K562 (cell line): Measurements from ENCODE around the gene ABCA13. TPM values are rescaled to one million over a fixed set of nuclear protein-coding genes. Genes with fewer than 3 reads are reported as not detected.

Experiments used
- ATAC-seq: fragments of 200-7000 bp; cut with Tn5 transposase; 3 replicates; pipeline ENCODE4 v1.9.1; 2020; ENCODE audit warnings: moderate library complexity
- BruUV-seq: library from RNA; stranded (reverse); fragments of 400-500 nt; replicated peaks from 2 replicates; lab custom pipeline; 2021; lab: Mats Ljungman, UMichigan
- CTCF ChIA-PET: fragments of 300-600 bp; formaldehyde crosslinking; extraction: SDS; loops from one replicate; lab custom pipeline; 2021; ENCODE audit warnings: low intra/inter-chr PET ratio; lab: Yijun Ruan, JAX
- POLR2A ChIA-PET: fragments of 300-600, 350-650 bp; sonication (Branson Sonifier 250); formaldehyde crosslinking; extraction: SDS; loops from one replicate; lab custom pipeline; 2021; ENCODE audit warnings: antibody characterized with exemption, inconsistent platforms; lab: Yijun Ruan, JAX
- DNase-seq, 4 experiments: peaks; one replicate each; pipeline versions ENCODE4 v3.0.0 to v3.0.0-alpha.2; 2011 to 2018; ENCODE audit warnings: low spot score in 3 of 4, mixed read lengths in 3 of 4; ENCODE audit errors: extremely low read depth in 1 of 4
- FAIRE-seq: peaks from 2 replicates; lab custom pipeline; 2011; peaks lifted over from hg19 to GRCh38; lab: Jason Lieb, UNC
- H2AFZ ChIP-seq: 2 replicates; pipeline ENCODE4 v1.6.0; 2011; ENCODE audit warnings: low read depth, low read length, control low read depth, inconsistent platforms
- H3K27ac ChIP-seq: fragments of 200-600 bp; 3 replicates; pipeline ENCODE4 v1.8.0; 2011; ENCODE audit warnings: low read depth, mild to moderate bottlenecking, control low read depth, inconsistent platforms, low read length, moderate library complexity, mixed read lengths; ENCODE audit errors: extremely low read depth
- H3K27me3 ChIP-seq, 2 experiments: fragments of 300-600 bp in 1 of 2; 2 replicates in 1 of 2; 3 replicates in 1 of 2; pipeline versions ENCODE4 v1.6.0 to v1.8.0; 2011; ENCODE audit warnings: inconsistent platforms in 2 of 2, low read length in 2 of 2, mild to moderate bottlenecking in 1 of 2, mixed read lengths in 1 of 2, moderate library complexity in 1 of 2; ENCODE audit not compliant: control insufficient read depth in 2 of 2, insufficient read depth in 2 of 2
- H3K36me3 ChIP-seq: fragments of 300-600 bp; 3 replicates; pipeline ENCODE4 v1.8.0; 2011; ENCODE audit warnings: mild to moderate bottlenecking, low read length, inconsistent platforms; ENCODE audit not compliant: control insufficient read depth, insufficient read depth
- H3K4me1 ChIP-seq, 2 experiments: fragments of 200-600 bp in 1 of 2; replicated peaks in 1 of 2; 2 replicates in 1 of 2; 3 replicates in 1 of 2; pipeline versions ENCODE4 v1.5.1 to v1.8.0; 2011; ENCODE audit warnings: inconsistent platforms in 2 of 2, low read length in 2 of 2, mild to moderate bottlenecking in 1 of 2, mixed read lengths in 1 of 2, moderate library complexity in 1 of 2; ENCODE audit not compliant: control insufficient read depth in 2 of 2, insufficient read depth in 2 of 2
- H3K4me2 ChIP-seq: 2 replicates; pipeline ENCODE4 v1.6.1; 2011; ENCODE audit warnings: low read length, control low read depth, inconsistent platforms, mixed read lengths; ENCODE audit not compliant: insufficient read depth
- H3K4me3 ChIP-seq: fragments of 200-600 bp; sonication (generic), shearing (Covaris generic); 2 replicates; pipeline ENCODE4 v1.5.1; 2016; ENCODE audit warnings: control low read depth, inconsistent platforms
- H3K79me2 ChIP-seq: fragments of 200-600 bp; 3 replicates; pipeline ENCODE4 v1.8.0; 2011; ENCODE audit warnings: low read length, inconsistent platforms; ENCODE audit not compliant: control insufficient read depth, insufficient read depth
- H3K9ac ChIP-seq, 2 experiments: 2 replicates each; pipeline versions ENCODE4 v1.6.0 to v1.6.1; 2011; ENCODE audit warnings: low read depth in 2 of 2, low read length in 2 of 2, control low read depth in 1 of 2, inconsistent platforms in 1 of 2, mild to moderate bottlenecking in 1 of 2, mixed read lengths in 1 of 2; ENCODE audit not compliant: insufficient read depth in 1 of 2
- H3K9me1 ChIP-seq: one replicate; pipeline ENCODE4 v1.6.0; 2011; ENCODE audit warnings: inconsistent platforms, mild to moderate bottlenecking, low read length, moderate library complexity; ENCODE audit not compliant: control insufficient read depth, insufficient read depth
- H3K9me3 ChIP-seq: replicated peaks from 2 replicates; pipeline ENCODE4 v1.5.1; 2011; ENCODE audit warnings: low read depth, low read length, inconsistent platforms; ENCODE audit not compliant: control insufficient read depth, insufficient read depth
- H4K20me1 ChIP-seq: replicated peaks from 2 replicates; pipeline ENCODE4 v1.6.1; 2011; ENCODE audit warnings: low read length, inconsistent platforms, mixed read lengths; ENCODE audit not compliant: control insufficient read depth, insufficient read depth
- CHAMP1 ChIP-seq: fragments of 450-650 bp; IDR thresholded peaks from 2 replicates; pipeline ENCODE4 v1.6.1; 2016; ENCODE audit warnings: mild to moderate bottlenecking
- CHD4 ChIP-seq: fragments of 200-600 bp; sonication (generic); IDR thresholded peaks from 3 replicates; pipeline ENCODE4 v1.6.1; 2012; ENCODE audit warnings: low read depth, mild to moderate bottlenecking, mixed read lengths, low read length, inconsistent platforms; ENCODE audit not compliant: insufficient read depth, insufficient replicate concordance, poor library complexity, severe bottlenecking
- DMBX1 ChIP-seq: fragments of 250-450 bp; sonication (Bioruptor Pico); IDR thresholded peaks from 2 replicates; pipeline ENCODE4 v1.8.0; 2022; ENCODE audit warnings: inconsistent platforms, mild to moderate bottlenecking, moderate library complexity, borderline replicate concordance
- E2F8 ChIP-seq: fragments of 450-650 bp; IDR thresholded peaks from 2 replicates; pipeline ENCODE4 v1.7.1; 2018; ENCODE audit warnings: mild to moderate bottlenecking, low read depth; ENCODE audit not compliant: partially characterized antibody
- EWSR1 ChIP-seq: fragments of 450-650 bp; IDR thresholded peaks from 2 replicates; pipeline ENCODE4 v1.6.1; 2018; ENCODE audit warnings: borderline replicate concordance, mild to moderate bottlenecking, low read depth, moderate library complexity; ENCODE audit not compliant: partially characterized antibody
- HMG20B ChIP-seq: fragments of 250-450 bp; sonication (Bioruptor Pico); IDR thresholded peaks from 2 replicates; pipeline ENCODE4 v1.5.0; 2021; ENCODE audit warnings: mild to moderate bottlenecking
- KDM4B ChIP-seq, 2 experiments: fragments of 450-650 bp in 1 of 2; sonication (generic) in 1 of 2; IDR thresholded peaks; 2 replicates each; pipeline ENCODE4 v1.6.1; 2016 to 2017; ENCODE audit warnings: borderline replicate concordance in 2 of 2, antibody characterized with exemption in 1 of 2, low read depth in 1 of 2, mild to moderate bottlenecking in 1 of 2
- MTA1 ChIP-seq: fragments of 450-650 bp; IDR thresholded peaks from 2 replicates; pipeline ENCODE4 v1.6.1; 2017; ENCODE audit warnings: borderline replicate concordance
- PCBP1 ChIP-seq: fragments of 200-400 bp; formaldehyde crosslinking; IDR thresholded peaks from 2 replicates; pipeline ENCODE4 v1.6.1; 2018; ENCODE audit warnings: mild to moderate bottlenecking, low read depth, low read length; ENCODE audit not compliant: poor library complexity, severe bottlenecking
- PTBP1 ChIP-seq: fragments of 200-400 bp; formaldehyde crosslinking; IDR thresholded peaks from 2 replicates; pipeline ENCODE4 v1.6.1; 2017; ENCODE audit warnings: low read depth, low read length
- SMAD4 ChIP-seq: fragments of 250-450 bp; sonication (Bioruptor Pico); conservative IDR thresholded peaks from 2 replicates; pipeline ENCODE4 v1.8.0; 2021; ENCODE audit warnings: inconsistent platforms, mild to moderate bottlenecking, moderate library complexity
- TOE1 ChIP-seq, 2 experiments: fragments of 450-650 bp in 1 of 2; sonication (generic) in 1 of 2; formaldehyde crosslinking in 1 of 2; IDR thresholded peaks; 2 replicates each; pipeline versions ENCODE4 v1.7.1 to v1.8.0; 2016 to 2022; ENCODE audit warnings: borderline replicate concordance in 2 of 2, mild to moderate bottlenecking in 2 of 2, antibody characterized with exemption in 1 of 2, inconsistent platforms in 1 of 2, low read depth in 1 of 2, missing genetic modification reagents in 1 of 2, moderate library complexity in 1 of 2
- ZBTB7A ChIP-seq: IDR thresholded peaks from 2 replicates; pipeline ENCODE4 v1.6.1; 2011; ENCODE audit warnings: low read depth, mild to moderate bottlenecking, low read length, moderate library complexity, borderline replicate concordance; ENCODE audit not compliant: control insufficient read depth
- ZNF512 ChIP-seq: IDR thresholded peaks from 2 replicates; pipeline ENCODE4 v1.6.1; 2016; ENCODE audit warnings: missing genetic modification characterization, missing compliant biosample characterization
- ZNF785 ChIP-seq: fragments of 250-450 bp; sonication (Bioruptor Pico); IDR thresholded peaks from 2 replicates; pipeline ENCODE4 v1.4.0; 2020; ENCODE audit warnings: mild to moderate bottlenecking
- WGBS: fragments of 100-300 bp; shearing (Covaris generic); methylation state at CpG from one replicate; pipeline ENCODE4 v1.1.6; 2016; ENCODE audit warnings: low coverage, mixed read lengths; ENCODE audit not compliant: insufficient coverage; ENCODE audit errors: missing lambda C conversion rate; 5-methylcytosine and 5-hydroxymethylcytosine counted together
- in situ Hi-C: fragments of 300-500 bp; cut with MboI; formaldehyde crosslinking; loops from 4 replicates; pipeline ENCODE4 v1.15.0; 2018; ENCODE audit warnings: inconsistent platforms, mixed read lengths
- intact Hi-C: fragments of 100-400 bp; cut with micrococcal nuclease; formaldehyde crosslinking; loops from 2 replicates; pipeline ENCODE4 v1.14.2; 2022
- polyA plus RNA-seq, 8 experiments: library from polyadenylated mRNA; depleted of rRNA in 4 of 8; stranded (reverse) in 5 of 8; unstranded in 3 of 8; fragments of >200 nt; fragmentation: Nextera tagmentation in 2 of 8; fragmentation: Illumina TruSeq in 1 of 8; extraction: Ambion mirVana in 2 of 8; extraction: Trizol in 1 of 8; gene quantifications; 2 replicates each; pipeline versions ENCODE4 v1.2.1 to v1.2.3, GENCODE V29; 2011 to 2014; ENCODE audit warnings: inconsistent platforms in 1 of 8, missing spikeins in 1 of 8
- total RNA-seq, 7 experiments: library from RNA; depleted of rRNA in 6 of 7; stranded (reverse); fragments of >200 nt in 6 of 7; fragmentation: Illumina TruSeq in 2 of 7; extraction: Trizol in 2 of 7; gene quantifications; 2 replicates each; pipeline versions ENCODE4 v1.2.1 to v1.2.3, GENCODE V29; 2011 to 2021; ENCODE audit warnings: low replicate concordance in 1 of 7

Gene ABCA13
- total and polyA plus RNA-seq, 9 of the 15 experiments (the other 6 are each of a cell fraction or from before 2014, with no cell fraction given), result 0.14 to 1.5 (median 0.38) TPM

- H3K4me2 ChIP-seq, result no peak overlapping the region
- H2AFZ ChIP-seq, result no peak overlapping the region
- FAIRE-seq, result no peak
- DNase-seq, result no peak
- no peaks in the 10 kb centered on the region for H3K79me2 ChIP-seq
- 0% methylated on average over 2 of the region's 3 CpGs for WGBS
- no peaks in the 10 kb centered on the region for H3K9me1 ChIP-seq
- no TSS peak for BruUV-seq
- in situ Hi-C loops, result no loop called here
- no peak overlapping the region for H3K9ac ChIP-seq
- no peaks in the 10 kb centered on the region for H4K20me1 ChIP-seq
- ChIA-PET CTCF (no interaction called here), POLR2A (no interaction called here)
- no peak for ATAC-seq
- no peaks in the 10 kb centered on the region for H3K9me3 ChIP-seq
- no peaks in the 10 kb centered on the region for H3K27me3 ChIP-seq
- no peaks in the 10 kb centered on the region for H3K4me1 ChIP-seq
- no peaks in the 10 kb centered on the region for H3K36me3 ChIP-seq
- intact Hi-C loops, result no loop called here
- H3K27ac ChIP-seq, result no peak overlapping the region
- no peak overlapping the region for H3K4me3 ChIP-seq
- TF ChIP-seq CHAMP1 (no peak), TOE1 (IDR thresholded peaks at IDR 0.05; ENCODE audit: borderline replicate concordance) (no peak), TOE1 (CRISPR knock-in tag; IDR thresholded peaks at IDR 0.05; ENCODE audit: borderline replicate concordance, low read depth) (no peak), SMAD4 (no peak), PCBP1 (no peak), HMG20B (CRISPR knock-in tag) (no peak), E2F8 (no peak), DMBX1 (CRISPR knock-in tag) (no peak), CHD4 (no peak), ZBTB7A (no peak), KDM4B (IDR thresholded peaks at IDR 0.05; ENCODE audit: borderline replicate concordance in 2 of 2, low read depth in 1 of 2) (no peak), PTBP1 (no peak), EWSR1 (no peak), MTA1 (no peak), ZNF512 (tag) (no peak), ZNF785 (CRISPR knock-in tag) (no peak)
Observed at GRCh38 chr7:48481235-48481634, 310.0 kb downstream of the ABCA13 start.
